Endodermal cell (in vitro differentiated cells): ENCODE measurements around the gene XG. TPM values are rescaled to one million over a fixed set of nuclear protein-coding genes. Genes with fewer than 3 reads are reported as not detected.
A peak's percentile ranks its signal among the peaks of the same experiment; 100 is the strongest.
"Not testable (repeated sequence)": the region's sequence is repeated elsewhere in the genome, so short reads cannot be mapped to it uniquely, and the experiment has no call there.

Experiments
- DNase-seq: peaks from one replicate; pipeline ENCODE4 v3.0.0-alpha.2; 2017
- H3K27ac ChIP-seq: 2 replicates; pipeline ENCODE4 v1.5.1; 2013; ENCODE audit warnings: mild to moderate bottlenecking, low read depth, low read length, moderate library complexity
- H3K27me3 ChIP-seq: 2 replicates; pipeline ENCODE4 v1.6.1; 2013; ENCODE audit warnings: mild to moderate bottlenecking, low read length, moderate library complexity; ENCODE audit not compliant: insufficient read depth, control insufficient read depth, poor library complexity, severe bottlenecking
- H3K36me3 ChIP-seq: 2 replicates; pipeline ENCODE4 v1.7.0; 2013; ENCODE audit warnings: mild to moderate bottlenecking, low read length, moderate library complexity; ENCODE audit not compliant: control insufficient read depth, insufficient read depth
- H3K4me1 ChIP-seq: one replicate; pipeline ENCODE4 v1.7.0; 2013; ENCODE audit warnings: low read length; ENCODE audit not compliant: control insufficient read depth, insufficient read depth
- H3K4me3 ChIP-seq: 2 replicates; pipeline ENCODE4 v1.5.1; 2013; ENCODE audit warnings: mild to moderate bottlenecking, low read length, moderate library complexity
- H3K9ac ChIP-seq: 2 replicates; pipeline ENCODE4 v1.6.1; 2013; ENCODE audit warnings: mild to moderate bottlenecking, low read length, moderate library complexity; ENCODE audit not compliant: poor library complexity, severe bottlenecking; ENCODE audit errors: extremely low read depth
- H3K9me3 ChIP-seq: 2 replicates; pipeline ENCODE4 v1.6.1; 2013; ENCODE audit warnings: mild to moderate bottlenecking, low read length, moderate library complexity; ENCODE audit not compliant: control insufficient read depth
- H3K27ac Mint-ChIP-seq: 2 replicates; pipeline ENCODE4 v1.8.0; 2020; ENCODE audit warnings: mixed read lengths
- H3K27me3 Mint-ChIP-seq: 2 replicates; pipeline ENCODE4 v1.8.0; 2021; ENCODE audit warnings: mild to moderate bottlenecking, mixed read lengths; ENCODE audit not compliant: insufficient read depth
- H3K36me3 Mint-ChIP-seq: 2 replicates; pipeline ENCODE4 v1.8.0; 2020; ENCODE audit warnings: low read depth, mixed read lengths
- H3K4me1 Mint-ChIP-seq: 2 replicates; pipeline ENCODE4 v1.8.0; 2020; ENCODE audit warnings: mixed read lengths
- H3K4me3 Mint-ChIP-seq: 2 replicates; pipeline ENCODE4 v1.8.0; 2020; ENCODE audit warnings: mild to moderate bottlenecking, moderate library complexity, mixed read lengths
- H3K9me3 Mint-ChIP-seq: 2 replicates; pipeline ENCODE4 v1.8.0; 2020; ENCODE audit warnings: mild to moderate bottlenecking, mixed read lengths
- WGBS, 2 experiments: methylation state at CpG; one replicate each; pipeline versions ENCODE4 v1.1.5 to v1.1.7; 2013; ENCODE audit warnings: missing lambda C conversion rate in 2 of 2, mixed read lengths in 1 of 2; ENCODE audit not compliant: insufficient coverage in 1 of 2, insufficient read length in 1 of 2; 5-methylcytosine and 5-hydroxymethylcytosine counted together
- total RNA-seq, 2 donors: library from RNA; stranded (reverse); fragmentation: NEBNext Ultra II Directional in 1 of 2; extraction: Animal tissue kit (Norgen Biotek cat#: 25700) in 1 of 2; gene quantifications; 2 replicates in 1 of 2; 3 replicates in 1 of 2; pipeline ENCODE4 v1.2.1, GENCODE V29; 2021
- TF ChIP-seq, protein P1 (sequence below): fragments of 200-600 bp; sonication (generic); conservative IDR thresholded peaks from 2 replicates; pipeline ENCODE4 v1.5.0; 2021; ENCODE audit warnings: antibody characterized with exemption, mild to moderate bottlenecking

Gene XG
- total RNA-seq, 2 donors from 2014 or later: 1.1 to 1.3 TPM

DNA sequence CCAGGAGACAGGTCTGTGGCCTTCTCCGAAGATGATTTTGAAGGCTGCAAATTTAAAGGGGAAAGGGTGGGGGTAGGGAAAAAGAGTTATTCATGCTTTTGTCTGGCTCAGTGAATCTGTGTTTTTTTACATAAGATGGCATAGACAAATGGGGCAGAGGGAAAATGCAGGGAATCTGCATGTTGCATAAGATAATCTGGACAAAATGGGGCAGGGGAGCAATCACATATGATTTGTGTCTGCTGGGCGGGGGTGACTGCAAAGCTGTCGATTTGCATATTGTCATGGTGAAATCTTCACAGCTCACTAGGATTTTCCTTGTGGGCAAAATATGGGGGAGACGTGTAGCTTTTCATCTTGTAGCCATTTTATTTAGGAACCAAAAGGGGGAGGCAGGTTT, 47.5 kb downstream of the XG start:
- Mint-ChIP-seq H3K27me3 (no peaks in the 10 kb centered on the region), H3K9me3 (no peaks in the 10 kb centered on the region), H3K36me3 (no peaks in the 10 kb centered on the region), H3K4me1 (peaks cover 44% of the 10 kb centered on the region), H3K4me3 (peak overlapping the region; percentile 5), H3K27ac (peak overlapping the region; percentile 79)
- Histone ChIP-seq H3K4me1 (no peaks in the 10 kb centered on the region), H3K36me3 (no peaks in the 10 kb centered on the region), H3K9ac (no peak overlapping the region), H3K27me3 (no peaks in the 10 kb centered on the region), H3K27ac (no peak overlapping the region), H3K4me3 (no peak overlapping the region), H3K9me3 (no peaks in the 10 kb centered on the region)
- peak; percentile 54 for DNase-seq
- WGBS, 2 experiments: 60 to 76% methylated on average over 2 to 3 of the region's 4 CpGs
- TF ChIP-seq, protein P1, sequence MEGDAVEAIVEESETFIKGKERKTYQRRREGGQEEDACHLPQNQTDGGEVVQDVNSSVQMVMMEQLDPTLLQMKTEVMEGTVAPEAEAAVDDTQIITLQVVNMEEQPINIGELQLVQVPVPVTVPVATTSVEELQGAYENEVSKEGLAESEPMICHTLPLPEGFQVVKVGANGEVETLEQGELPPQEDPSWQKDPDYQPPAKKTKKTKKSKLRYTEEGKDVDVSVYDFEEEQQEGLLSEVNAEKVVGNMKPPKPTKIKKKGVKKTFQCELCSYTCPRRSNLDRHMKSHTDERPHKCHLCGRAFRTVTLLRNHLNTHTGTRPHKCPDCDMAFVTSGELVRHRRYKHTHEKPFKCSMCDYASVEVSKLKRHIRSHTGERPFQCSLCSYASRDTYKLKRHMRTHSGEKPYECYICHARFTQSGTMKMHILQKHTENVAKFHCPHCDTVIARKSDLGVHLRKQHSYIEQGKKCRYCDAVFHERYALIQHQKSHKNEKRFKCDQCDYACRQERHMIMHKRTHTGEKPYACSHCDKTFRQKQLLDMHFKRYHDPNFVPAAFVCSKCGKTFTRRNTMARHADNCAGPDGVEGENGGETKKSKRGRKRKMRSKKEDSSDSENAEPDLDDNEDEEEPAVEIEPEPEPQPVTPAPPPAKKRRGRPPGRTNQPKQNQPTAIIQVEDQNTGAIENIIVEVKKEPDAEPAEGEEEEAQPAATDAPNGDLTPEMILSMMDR: no peak

DNA sequence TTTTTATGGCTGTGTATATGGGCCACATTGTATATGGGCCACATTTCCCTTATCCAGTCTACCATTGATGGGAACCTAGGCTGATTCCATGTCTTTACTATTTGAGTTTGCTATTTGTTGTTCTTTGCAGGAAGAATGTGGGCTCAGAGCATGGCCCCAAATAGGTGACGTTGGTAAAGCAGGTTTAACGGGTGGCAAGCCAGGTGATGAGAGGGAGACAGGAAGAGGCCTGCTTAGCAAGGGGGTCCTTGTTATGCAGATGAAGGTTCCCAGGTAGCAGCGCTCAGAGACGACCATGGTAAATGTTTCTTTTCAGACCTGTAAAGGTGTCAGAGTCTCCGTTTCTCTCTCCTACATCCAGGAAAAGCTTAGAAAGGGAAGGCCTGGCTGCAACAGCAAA, 48.1 kb downstream of the XG start:
- not testable (repeated sequence) for H3K9ac ChIP-seq, H3K27ac ChIP-seq, H3K27me3 Mint-ChIP-seq, H3K9me3 ChIP-seq, H3K4me1 ChIP-seq, H3K36me3 ChIP-seq, H3K36me3 Mint-ChIP-seq, H3K9me3 Mint-ChIP-seq, H3K4me3 ChIP-seq, H3K27me3 ChIP-seq
- peaks cover 44% of the 10 kb centered on the region for H3K4me1 Mint-ChIP-seq
- peak; percentile 87 for DNase-seq
- peak overlapping the region; percentile 79 for H3K27ac Mint-ChIP-seq
- H3K4me3 Mint-ChIP-seq: peak overlapping the region; percentile 47
- WGBS, 2 experiments: 51% methylated on average over 4 of the region's 5 CpGs; no CpG with 5 or more reads in 1 of the 2 experiments

DNA sequence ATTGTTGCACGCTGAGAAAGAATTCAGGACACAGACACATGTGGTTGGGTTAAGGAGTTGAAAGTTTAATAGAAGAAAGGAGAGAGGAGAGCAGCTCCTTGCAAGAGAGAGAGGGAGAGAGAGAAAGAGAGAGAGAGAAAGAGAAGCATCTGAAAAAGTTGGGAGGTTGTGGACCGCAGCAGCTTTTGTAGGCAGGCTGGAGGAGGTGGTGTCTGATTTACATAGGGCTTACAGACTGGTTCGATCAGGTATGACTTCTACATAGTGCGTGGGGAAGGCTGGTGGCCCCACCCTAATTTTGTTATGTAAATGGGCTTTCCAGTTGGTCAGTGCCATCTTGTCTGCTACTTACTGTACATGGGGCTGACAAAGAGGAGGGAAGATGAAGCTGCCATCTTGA, 49.4 kb downstream of the XG start:
- Mint-ChIP-seq H3K27me3 (no peaks in the 10 kb centered on the region), H3K9me3 (no peaks in the 10 kb centered on the region), H3K4me3 (peak overlapping the region; percentile 47), H3K4me1 (peaks cover 52% of the 10 kb centered on the region), H3K27ac (peak overlapping the region; percentile 79), H3K36me3 (no peaks in the 10 kb centered on the region)
- H3K4me3 ChIP-seq: no peak overlapping the region
- no peaks in the 10 kb centered on the region for H3K27me3 ChIP-seq
- 94% methylated on average over 4 of the region's 4 CpGs; no CpG with 5 or more reads in 1 of the 2 experiments for WGBS, 2 experiments
- H3K9me3 ChIP-seq: no peaks in the 10 kb centered on the region
- DNase-seq: peak; percentile 61
- no peak overlapping the region for H3K27ac ChIP-seq
- H3K36me3 ChIP-seq: no peaks in the 10 kb centered on the region
- H3K4me1 ChIP-seq: no peaks in the 10 kb centered on the region
- H3K9ac ChIP-seq: no peak overlapping the region
- TF ChIP-seq, protein P1: no peak

DNA sequence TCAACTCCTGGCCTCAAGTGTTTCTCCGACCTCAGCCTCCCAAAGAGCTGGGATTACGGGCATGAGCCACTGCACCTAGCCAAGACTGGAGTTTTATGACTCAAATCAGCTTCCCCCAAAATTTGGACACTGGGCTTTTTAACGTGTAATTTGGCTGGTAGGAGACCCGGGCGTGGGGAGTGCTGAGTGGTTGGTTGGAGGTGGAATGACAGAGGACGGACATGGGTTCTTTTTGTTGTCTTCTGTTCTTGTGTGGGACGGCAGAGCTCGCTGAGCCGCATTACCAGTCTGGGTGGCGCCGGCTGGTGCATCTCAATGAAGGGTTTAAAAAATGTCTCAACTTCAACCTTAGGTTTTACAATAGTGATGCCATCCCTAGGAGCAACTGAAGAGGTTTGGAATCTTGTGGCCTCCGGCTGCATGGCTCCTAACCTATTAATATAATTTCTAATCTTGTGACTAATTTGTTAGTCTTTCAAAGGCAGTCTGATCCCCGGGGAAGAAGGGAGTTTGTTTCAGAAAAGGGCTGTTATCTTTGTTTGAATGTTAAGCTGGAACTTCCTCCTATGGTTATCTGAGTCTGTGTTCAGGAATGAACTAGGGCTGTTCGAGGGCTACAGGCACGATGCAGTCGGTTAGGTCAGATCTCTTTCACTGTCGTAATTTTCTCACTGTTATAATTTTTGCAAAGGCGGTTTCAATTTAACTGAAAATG, 50.7 kb downstream of the XG start:
- H3K9me3 Mint-ChIP-seq, H3K27me3 Mint-ChIP-seq, H3K27ac ChIP-seq, H3K36me3 ChIP-seq, H3K9ac ChIP-seq, H3K4me3 Mint-ChIP-seq, H3K9me3 ChIP-seq, H3K36me3 Mint-ChIP-seq, H3K27me3 ChIP-seq, H3K4me1 ChIP-seq, H3K4me3 ChIP-seq: not testable (repeated sequence)
- 79 to 100% methylated on average over 1 to 14 of the region's 18 CpGs for WGBS, 2 experiments
- peak; percentile 60 for DNase-seq
- H3K27ac Mint-ChIP-seq: peak overlapping the region; percentile 65
- peaks cover 45% of the 10 kb centered on the region for H3K4me1 Mint-ChIP-seq

DNA sequence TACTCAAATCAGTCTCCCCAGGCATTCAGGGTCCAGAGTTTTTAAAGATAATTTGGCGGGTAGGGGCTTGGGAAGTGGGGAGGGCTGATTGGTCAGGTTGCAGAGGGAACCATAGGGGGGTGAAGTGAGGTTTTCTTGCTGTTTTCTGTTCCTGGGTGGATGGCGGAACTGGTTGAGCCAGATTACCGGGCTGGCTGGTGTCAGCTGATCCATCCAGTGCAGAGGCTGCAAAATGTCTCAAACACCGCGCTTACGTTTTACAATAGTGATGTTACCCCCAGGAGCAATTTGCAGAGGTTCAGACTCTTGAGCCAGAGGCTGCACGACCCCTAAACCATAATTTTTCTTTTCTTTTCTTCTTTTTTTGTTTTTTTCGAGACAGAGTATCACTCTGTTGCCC, 51.6 kb downstream of the XG start:
- H3K36me3 Mint-ChIP-seq, H3K27me3 Mint-ChIP-seq, H3K36me3 ChIP-seq, H3K9ac ChIP-seq, H3K9me3 Mint-ChIP-seq, H3K4me3 Mint-ChIP-seq, H3K4me3 ChIP-seq, H3K4me1 ChIP-seq, H3K27me3 ChIP-seq, H3K27ac ChIP-seq, H3K9me3 ChIP-seq: not testable (repeated sequence)
- Mint-ChIP-seq H3K4me1 (peaks cover 49% of the 10 kb centered on the region), H3K27ac (peak overlapping the region; percentile 65)
- peak; percentile 75 for DNase-seq
- WGBS, 2 experiments: 70 to 78% methylated on average over 4 to 6 of the region's 8 CpGs
